IPS DF 6.9 (cell line): Measurements from ENCODE around the gene NCKIPSD.

ENCODE experiments used
- DNase-seq: peaks from one replicate; pipeline ENCODE4 v3.0.0-alpha.2; 2013; ENCODE audit warnings: low read depth, low spot score
- H3K27ac ChIP-seq: one replicate; pipeline ENCODE4 v1.5.1; 2013; ENCODE audit warnings: low read length, control low read depth
- H3K27me3 ChIP-seq: 2 replicates; pipeline ENCODE4 v1.6.1; 2013; ENCODE audit warnings: mild to moderate bottlenecking, low read length; ENCODE audit not compliant: control insufficient read depth, insufficient read depth
- H3K36me3 ChIP-seq: 2 replicates; pipeline ENCODE4 v1.6.1; 2013; ENCODE audit warnings: low read length; ENCODE audit not compliant: control insufficient read depth, insufficient read depth
- H3K4me1 ChIP-seq: 2 replicates; pipeline ENCODE4 v1.6.1; 2013; ENCODE audit warnings: low read length; ENCODE audit not compliant: control insufficient read depth, insufficient read depth
- H3K4me3 ChIP-seq: 2 replicates; pipeline ENCODE4 v1.5.1; 2013; ENCODE audit warnings: mild to moderate bottlenecking, low read length
- H3K9me3 ChIP-seq: 2 replicates; pipeline ENCODE4 v1.6.1; 2013; ENCODE audit warnings: low read length, inconsistent platforms; ENCODE audit not compliant: control insufficient read depth, insufficient read depth
- WGBS: extraction: QIAGEN DNeasy Blood & Tissue Kit; methylation state at CpG from one replicate; pipeline ENCODE4 v1.1.7; 2013; ENCODE audit warnings: mixed read lengths, missing lambda C conversion rate; ENCODE audit not compliant: insufficient read length, insufficient coverage; 5-methylcytosine and 5-hydroxymethylcytosine counted together

NCKIPSD gene

GRCh38 chr3:48650723-48651122, 35.0 kb downstream of the NCKIPSD start:
- no peak for DNase-seq
- WGBS: no CpG with 5 or more reads among the region's 12 CpGs
- no peaks in the 10 kb centered on the region for H3K27me3 ChIP-seq
- peaks cover 21% of the 10 kb centered on the region for H3K36me3 ChIP-seq
- H3K4me3 ChIP-seq: no peak overlapping the region
- H3K4me1 ChIP-seq: no peaks in the 10 kb centered on the region
- no peak overlapping the region for H3K27ac ChIP-seq
- no peaks in the 10 kb centered on the region for H3K9me3 ChIP-seq

- DNase-seq: no peak
- H3K4me1 ChIP-seq: no peaks in the 10 kb centered on the region
- H3K27me3 ChIP-seq: no peaks in the 10 kb centered on the region
- WGBS: no CpG with 5 or more reads among the region's 15 CpGs
- no peak overlapping the region for H3K4me3 ChIP-seq
- H3K36me3 ChIP-seq: peaks cover 29% of the 10 kb centered on the region
- no peaks in the 10 kb centered on the region for H3K9me3 ChIP-seq
- H3K27ac ChIP-seq: no peak overlapping the region
Measured at GRCh38 chr3:48648188-48648850, 37.4 kb downstream of the NCKIPSD start.

DNA sequence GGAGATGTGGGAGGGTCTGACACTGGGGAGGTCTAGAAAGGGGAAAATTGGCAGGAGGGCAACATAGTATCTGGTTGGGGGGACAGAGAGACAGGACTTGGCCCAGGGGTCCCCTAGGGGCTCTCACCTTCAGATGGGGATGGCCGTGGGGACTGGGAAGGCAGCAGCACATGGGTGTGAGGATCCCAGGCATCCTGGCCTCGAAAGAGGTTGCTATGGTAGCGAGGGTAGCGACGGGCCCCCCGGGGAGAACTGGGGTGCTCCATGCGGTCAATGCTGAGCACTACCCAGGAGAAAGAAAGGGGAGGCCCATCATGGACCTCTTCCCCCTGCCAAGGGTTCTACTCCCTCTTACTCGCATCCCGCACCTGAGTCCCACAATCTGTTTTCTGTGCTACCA, 38.0 kb downstream of the NCKIPSD start:
- Histone ChIP-seq H3K27me3 (no peaks in the 10 kb centered on the region), H3K4me1 (no peaks in the 10 kb centered on the region), H3K4me3 (no peak overlapping the region), H3K27ac (no peak overlapping the region), H3K36me3 (peaks cover 33% of the 10 kb centered on the region), H3K9me3 (no peaks in the 10 kb centered on the region)
- no CpG with 5 or more reads among the region's 9 CpGs for WGBS
- no peak for DNase-seq

GRCh38 chr3:48644898-48645760, 40.6 kb downstream of the NCKIPSD start:
- Histone ChIP-seq H3K4me1 (no peaks in the 10 kb centered on the region; the same call in 1 of the 2 replicates), H3K4me3 (no peak overlapping the region), H3K9me3 (no peaks in the 10 kb centered on the region), H3K27me3 (no peaks in the 10 kb centered on the region), H3K36me3 (peaks cover 35% of the 10 kb centered on the region), H3K27ac (no peak overlapping the region)
- DNase-seq: no peak
- WGBS: no CpG with 5 or more reads among the region's 22 CpGs

DNA sequence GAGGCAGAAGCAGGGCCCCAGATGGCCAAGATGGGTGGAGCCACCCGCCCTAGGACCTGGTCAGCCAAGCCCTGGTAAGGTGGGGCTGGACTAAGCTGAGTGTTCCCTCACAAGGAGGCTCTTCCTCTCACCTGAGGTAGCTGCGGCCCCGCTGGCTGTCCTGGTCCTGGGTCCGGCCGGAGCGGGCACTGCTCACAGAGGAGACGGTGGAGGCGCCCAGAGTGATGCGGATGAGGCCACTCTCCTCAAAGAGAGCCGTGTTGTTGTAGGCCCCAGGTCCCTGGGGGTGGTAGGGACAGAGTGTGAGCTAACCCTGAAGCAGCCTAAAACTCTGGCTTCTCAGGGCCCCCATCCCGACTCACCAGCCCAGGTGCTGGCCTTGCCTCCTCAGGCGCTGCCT, 43.1 kb downstream of the NCKIPSD start:
- no peaks in the 10 kb centered on the region for H3K27me3 ChIP-seq
- H3K27ac ChIP-seq: no peak overlapping the region
- WGBS: no CpG with 5 or more reads among the region's 12 CpGs
- no peaks in the 10 kb centered on the region for H3K9me3 ChIP-seq
- DNase-seq: no peak
- peaks cover 40% of the 10 kb centered on the region for H3K36me3 ChIP-seq
- no peaks in the 10 kb centered on the region; the same call in 1 of the 2 replicates for H3K4me1 ChIP-seq
- H3K4me3 ChIP-seq: no peak overlapping the region

DNA sequence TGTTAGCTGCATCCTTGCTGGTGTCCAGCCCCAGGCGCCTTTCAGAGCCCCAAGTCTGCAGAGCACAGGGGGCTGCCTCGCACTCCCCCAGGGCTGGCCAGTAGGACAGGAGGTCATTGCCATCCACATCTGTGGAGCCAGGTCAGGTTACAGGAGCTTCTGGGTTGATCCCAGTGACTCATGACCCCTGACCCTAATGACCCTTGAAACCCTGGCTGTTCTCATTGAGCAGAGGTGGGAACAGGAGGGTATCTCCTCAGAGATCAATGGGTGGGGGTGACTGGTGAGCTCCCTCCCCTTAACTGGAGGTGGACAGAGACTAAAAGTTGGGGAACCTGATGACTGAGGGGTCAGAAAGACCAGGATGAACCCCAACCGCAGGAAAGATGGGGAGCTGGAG, 44.3 kb downstream of the NCKIPSD start:
- Histone ChIP-seq H3K9me3 (no peaks in the 10 kb centered on the region), H3K4me1 (peaks cover 2% of the 10 kb centered on the region), H3K4me3 (no peak overlapping the region), H3K36me3 (peaks cover 38% of the 10 kb centered on the region), H3K27me3 (no peaks in the 10 kb centered on the region), H3K27ac (no peak overlapping the region)
- DNase-seq: no peak
- WGBS: no CpG with 5 or more reads among the region's 3 CpGs

DNA sequence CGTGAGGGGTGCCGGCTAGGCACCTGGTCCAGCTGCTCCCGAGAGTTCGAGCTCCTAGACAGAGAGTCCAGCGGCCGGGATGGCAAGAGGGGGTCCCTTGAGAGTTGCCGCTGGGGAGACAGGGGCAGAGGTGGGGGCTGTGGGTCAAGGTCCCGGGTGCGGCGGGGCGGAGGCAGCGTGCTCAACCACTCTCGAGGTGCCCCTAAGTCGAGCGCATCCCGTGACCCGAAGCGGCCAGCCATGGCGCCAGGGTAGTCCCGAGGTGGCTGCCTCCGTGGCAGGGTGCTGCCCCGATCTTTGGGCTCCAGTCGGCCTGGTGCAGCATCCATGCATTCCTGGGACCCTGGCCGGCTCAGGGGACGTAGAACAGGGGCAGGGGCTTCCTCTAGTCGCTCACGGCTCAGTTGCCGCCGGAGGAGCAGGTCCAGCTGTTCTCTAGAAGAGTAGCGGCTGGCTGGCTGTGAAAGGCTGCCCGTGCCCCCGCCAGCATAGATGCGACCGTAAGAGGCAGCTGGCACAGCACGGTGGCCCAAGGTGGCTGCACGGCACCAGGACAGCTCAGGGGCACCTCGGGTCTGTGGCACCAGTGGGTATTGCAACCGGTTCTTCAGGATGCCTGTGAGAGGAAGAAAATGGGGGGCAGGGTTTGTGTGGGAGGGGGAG, 45.6 kb downstream of the NCKIPSD start:
- H3K4me3 ChIP-seq: no peak overlapping the region
- no peak overlapping the region for H3K27ac ChIP-seq
- peaks cover 2% of the 10 kb centered on the region for H3K4me1 ChIP-seq
- H3K27me3 ChIP-seq: no peaks in the 10 kb centered on the region
- no peak for DNase-seq
- whole genome bisulfite sequencing: no CpG with 5 or more reads among the region's 38 CpGs
- H3K36me3 ChIP-seq: peaks cover 30% of the 10 kb centered on the region
- H3K9me3 ChIP-seq: no peaks in the 10 kb centered on the region

- WGBS: no CpG with 5 or more reads among the region's 6 CpGs
Measured at GRCh38 chr3:48637305-48637704, 48.4 kb downstream of the NCKIPSD start.

DNA sequence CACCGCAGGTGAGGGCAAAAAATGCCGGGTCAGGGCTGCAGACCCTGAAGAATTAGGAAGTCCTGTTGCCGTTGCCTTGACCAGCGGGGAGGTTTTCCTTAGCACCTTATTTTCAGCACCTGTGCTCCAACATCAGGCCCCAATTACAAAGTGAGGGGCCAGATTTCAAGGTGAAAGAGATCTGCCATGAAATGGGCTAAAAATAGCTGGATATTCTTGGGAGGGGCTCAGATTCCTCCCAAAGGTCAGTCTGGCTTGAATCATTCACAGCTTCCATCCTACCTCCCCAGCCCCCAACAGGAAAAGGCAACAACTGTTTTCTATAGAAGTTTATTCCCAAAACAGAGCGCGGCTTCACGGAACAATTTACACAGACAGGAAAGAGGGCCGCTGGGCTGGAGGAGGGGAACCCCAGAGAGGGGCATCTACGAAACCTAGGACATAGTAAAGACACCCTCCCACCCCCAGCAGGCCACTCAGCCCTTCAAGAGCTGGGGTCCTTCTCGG, 49.5 kb downstream of the NCKIPSD start:
- peaks cover 33% of the 10 kb centered on the region for H3K36me3 ChIP-seq
- DNase-seq: no peak
- peak overlapping the region; percentile 92; the same call in 1 of the 2 replicates for H3K4me3 ChIP-seq
- H3K27me3 ChIP-seq: no peaks in the 10 kb centered on the region
- H3K4me1 ChIP-seq: peaks cover 5% of the 10 kb centered on the region
- no peaks in the 10 kb centered on the region for H3K9me3 ChIP-seq
- no CpG with 5 or more reads among the region's 10 CpGs for WGBS
- H3K27ac ChIP-seq: no peak overlapping the region

More at GRCh38 chr3:48637305-48637704, 48.4 kb downstream of the NCKIPSD start:
- no peaks in the 10 kb centered on the region for H3K9me3 ChIP-seq
- H3K4me3 ChIP-seq: no peak overlapping the region
- H3K27me3 ChIP-seq: no peaks in the 10 kb centered on the region
- H3K36me3 ChIP-seq: peaks cover 26% of the 10 kb centered on the region
- H3K27ac ChIP-seq: no peak overlapping the region
- H3K4me1 ChIP-seq: peaks cover 5% of the 10 kb centered on the region
- DNase-seq: no peak
